Keratinocyte (primary cell): Measurements from ENCODE around the gene CPNE4. TPM values are rescaled to one million over a fixed set of nuclear protein-coding genes. Genes with fewer than 3 reads are reported as not detected.
A peak's percentile ranks its signal among the peaks of the same experiment; 100 is the strongest.

Source experiments
- DNase-seq: peaks from one replicate; pipeline ENCODE4 v3.0.0-alpha.2; 2011; ENCODE audit warnings: low read depth, missing footprints, low spot score
- FAIRE-seq: peaks from 2 replicates; lab custom pipeline; 2011; peaks lifted over from hg19 to GRCh38; lab: Jason Lieb, UNC
- H2AFZ ChIP-seq: 2 replicates; pipeline ENCODE4 v1.6.0; 2012; ENCODE audit warnings: low read length, control low read depth, inconsistent platforms; ENCODE audit not compliant: control insufficient read depth
- H3K27ac ChIP-seq: 2 replicates; pipeline ENCODE4 v1.5.1; 2011; ENCODE audit warnings: low read length; ENCODE audit not compliant: control insufficient read depth, insufficient read depth
- H3K27me3 ChIP-seq: 3 replicates; pipeline ENCODE4 v1.6.0; 2011; ENCODE audit warnings: low read length; ENCODE audit not compliant: control insufficient read depth, insufficient read depth; ENCODE audit errors: extremely low read depth
- H3K36me3 ChIP-seq, 2 experiments: 2 replicates in 1 of 2; 3 replicates in 1 of 2; pipeline ENCODE4 v1.5.1; 2011; ENCODE audit warnings: low read length in 2 of 2, mild to moderate bottlenecking in 1 of 2; ENCODE audit not compliant: control insufficient read depth in 2 of 2, insufficient read depth in 2 of 2; ENCODE audit errors: extremely low read depth in 1 of 2
- H3K4me1 ChIP-seq: 3 replicates; pipeline ENCODE4 v1.5.1; 2011; ENCODE audit warnings: low read length; ENCODE audit not compliant: control insufficient read depth, insufficient read depth; ENCODE audit errors: extremely low read depth
- H3K4me2 ChIP-seq: 3 replicates; pipeline ENCODE4 v1.6.0; 2011; ENCODE audit warnings: low read depth, low read length; ENCODE audit not compliant: control insufficient read depth, insufficient read depth; ENCODE audit errors: extremely low read depth
- H3K4me3 ChIP-seq, 3 experiments: fragments of 200-600 bp in 1 of 3; sonication (generic) in 1 of 3; 2 replicates in 2 of 3; 3 replicates in 1 of 3; pipeline ENCODE4 v1.5.1; 2011 to 2016; ENCODE audit warnings: low read length in 3 of 3, mild to moderate bottlenecking in 3 of 3, control low read depth in 2 of 3, inconsistent platforms in 1 of 3, low read depth in 1 of 3, mixed read lengths in 1 of 3, mixed run types in 1 of 3, moderate library complexity in 1 of 3; ENCODE audit not compliant: control insufficient read depth in 2 of 3, insufficient read depth in 2 of 3; ENCODE audit errors: extremely low read depth in 1 of 3
- H3K79me2 ChIP-seq: 2 replicates; pipeline ENCODE4 v1.6.0; 2012; ENCODE audit warnings: low read length; ENCODE audit not compliant: control insufficient read depth, insufficient read depth
- H3K9ac ChIP-seq: 3 replicates; pipeline ENCODE4 v1.6.0; 2011; ENCODE audit warnings: low read length; ENCODE audit not compliant: control insufficient read depth, insufficient read depth; ENCODE audit errors: extremely low read depth
- H3K9me1 ChIP-seq: 3 replicates; pipeline ENCODE4 v1.6.0; 2011; ENCODE audit warnings: low read length; ENCODE audit not compliant: control insufficient read depth, insufficient read depth; ENCODE audit errors: extremely low read depth
- H3K9me3 ChIP-seq: 2 replicates; pipeline ENCODE4 v1.5.1; 2012; ENCODE audit warnings: low read depth, low read length; ENCODE audit not compliant: control insufficient read depth
- H4K20me1 ChIP-seq: 3 replicates; pipeline ENCODE4 v1.6.0; 2011; ENCODE audit warnings: low read length; ENCODE audit not compliant: control insufficient read depth, insufficient read depth; ENCODE audit errors: extremely low read depth
- CTCF ChIP-seq, 3 experiments: IDR thresholded peaks in 1 of 3; conservative IDR thresholded peaks in 1 of 3; optimal IDR thresholded peaks in 1 of 3; 2 replicates in 2 of 3; 3 replicates in 1 of 3; pipeline versions ENCODE3 to v1.5.1; 2011; ENCODE audit warnings: low read length in 3 of 3, mild to moderate bottlenecking in 3 of 3, moderate library complexity in 2 of 3, control low read depth in 1 of 3, inconsistent platforms in 1 of 3; ENCODE audit not compliant: insufficient read depth in 2 of 3; ENCODE audit errors: extremely low read depth in 1 of 3
- EZH2 ChIP-seq: IDR thresholded peaks from one replicate; pipeline ENCODE4 v1.6.1; 2012; ENCODE audit warnings: inconsistent platforms, mild to moderate bottlenecking, low read length, moderate library complexity
- dilution Hi-C: fragments of 300-500 bp; cut with MboI; formaldehyde crosslinking; loops from one replicate; pipeline ENCODE4 v1.7.0; 2020; ENCODE audit warnings: low sequenced_read_pairs; ENCODE audit not compliant: extremely low pct_ligation_motif_present
- polyA plus RNA-seq, 5 experiments: library from polyadenylated mRNA; depleted of rRNA in 3 of 5; stranded (reverse) in 3 of 5; stranded (forward) in 1 of 5; unstranded in 1 of 5; fragments of >200 nt; gene quantifications; 1 replicate in 1 of 5; 2 replicates in 3 of 5; 3 replicates in 1 of 5; pipeline versions ENCODE4 v1.2.1 to v1.2.3, GENCODE V29; 2011 to 2012; ENCODE audit warnings: missing spikeins in 2 of 5, low read depth in 1 of 5, low replicate concordance in 1 of 5

The CPNE4 gene
- polyA plus RNA-seq, 1 donor (not counting 4 experiments of a cell fraction or from before 2014, with no cell fraction given): 0.08 TPM

GRCh38 chr3:131903988-131904415, 130.8 kb downstream of the CPNE4 start:
- DNase-seq (no peak), FAIRE-seq (peak; percentile 65)
- no peak overlapping the region for H3K27ac ChIP-seq

GRCh38 chr3:131901686-131902085, 133.1 kb downstream of the CPNE4 start:
- Histone ChIP-seq H3K9me3 (no peaks in the 10 kb centered on the region), H4K20me1 (no peaks in the 10 kb centered on the region), H3K4me1 (no peaks in the 10 kb centered on the region), H3K4me2 (no peak overlapping the region), H3K9ac (no peak overlapping the region), H2AFZ (no peak overlapping the region), H3K9me1 (no peaks in the 10 kb centered on the region), H3K4me3 (no peak overlapping the region), H3K36me3 (no peaks in the 10 kb centered on the region), H3K27ac (no peak overlapping the region), H3K27me3 (no peaks in the 10 kb centered on the region), H3K79me2 (no peaks in the 10 kb centered on the region)
- no peak for FAIRE-seq
- dilution Hi-C loops: no loop called here
- DNase-seq: no peak
- no peak for TF ChIP-seq CTCF (optimal IDR thresholded peaks at IDR 0.05 in 1 of 3, IDR thresholded peaks at IDR 0.05 in 1 of 3, conservative IDR thresholded peaks at IDR 0.05 in 1 of 3; ENCODE audit: extremely low read depth in 1 of 3, insufficient read depth in 2 of 3, low read length in 3 of 3)
- no peak for TF ChIP-seq EZH2

More at GRCh38 chr3:131903988-131904415, 130.8 kb downstream of the CPNE4 start:
- TF ChIP-seq EZH2: no peak
- TF ChIP-seq CTCF (optimal IDR thresholded peaks at IDR 0.05 in 1 of 3, IDR thresholded peaks at IDR 0.05 in 1 of 3, conservative IDR thresholded peaks at IDR 0.05 in 1 of 3; ENCODE audit: extremely low read depth in 1 of 3, insufficient read depth in 2 of 3, low read length in 3 of 3): no peak
- no peaks in the 10 kb centered on the region for H4K20me1 ChIP-seq
- H3K9me3 ChIP-seq: no peaks in the 10 kb centered on the region
- no peak overlapping the region for H2AFZ ChIP-seq
- dilution Hi-C loops: no loop called here
- H3K4me1 ChIP-seq: no peaks in the 10 kb centered on the region
- H3K27me3 ChIP-seq: no peaks in the 10 kb centered on the region
- no peak overlapping the region for H3K9ac ChIP-seq
- H3K36me3 ChIP-seq: no peaks in the 10 kb centered on the region
- H3K4me2 ChIP-seq: no peak overlapping the region
- H3K4me3 ChIP-seq: no peak overlapping the region
- H3K79me2 ChIP-seq: no peaks in the 10 kb centered on the region
- H3K9me1 ChIP-seq: no peaks in the 10 kb centered on the region
